K562 (cell line): Measurements from ENCODE around the gene IFT52. TPM values are rescaled to one million over a fixed set of nuclear protein-coding genes. Genes with fewer than 3 reads are reported as not detected.

Source experiments
- HOXB6 ChIP-seq: fragments of 250-450 bp; sonication (Bioruptor Pico); IDR thresholded peaks from 2 replicates; pipeline ENCODE4 v1.5.1; 2022; ENCODE audit warnings: mild to moderate bottlenecking, borderline replicate concordance
- NFATC3 ChIP-seq: fragments of 450-650 bp; IDR thresholded peaks from 2 replicates; pipeline ENCODE4 v1.6.1; 2017; ENCODE audit warnings: mild to moderate bottlenecking
- PHF21A ChIP-seq: fragments of 450-650 bp; IDR thresholded peaks from 2 replicates; pipeline ENCODE4 v1.6.1; 2017; ENCODE audit warnings: low read depth, borderline replicate concordance
- POLR2AphosphoS5 ChIP-seq: IDR thresholded peaks from 2 replicates; pipeline ENCODE4 v1.6.1; 2011; ENCODE audit warnings: mild to moderate bottlenecking, low read depth, low read length, moderate library complexity; ENCODE audit not compliant: control insufficient read depth, insufficient read depth
- SRSF9 ChIP-seq: fragments of 200-400 bp; formaldehyde crosslinking; IDR thresholded peaks from 2 replicates; pipeline ENCODE4 v1.6.1; 2017; ENCODE audit warnings: low read depth, low read length, borderline replicate concordance
- TRIM28 ChIP-seq: fragments of 450-650 bp; IDR thresholded peaks from 2 replicates; pipeline ENCODE4 v1.6.1; 2017
- ZC3H4 ChIP-seq: sonication (generic); formaldehyde crosslinking; IDR thresholded peaks from 2 replicates; pipeline ENCODE4 v1.9.0; 2021; ENCODE audit warnings: missing genetic modification reagents, borderline replicate concordance
- ZEB2 ChIP-seq: fragments of 450-650 bp; IDR thresholded peaks from 2 replicates; pipeline ENCODE4 v1.6.1; 2016
- ZFX ChIP-seq: sonication (generic); formaldehyde crosslinking; IDR thresholded peaks from 2 replicates; pipeline ENCODE4 v1.8.0; 2022; ENCODE audit warnings: mild to moderate bottlenecking, missing genetic modification reagents, moderate library complexity
- ZNF165 ChIP-seq: fragments of 250-450 bp; sonication (Bioruptor Pico); IDR thresholded peaks from 2 replicates; pipeline ENCODE4 v1.4.0; 2020; ENCODE audit warnings: borderline replicate concordance
- ZNF586 ChIP-seq: fragments of 450-650 bp; formaldehyde crosslinking; conservative IDR thresholded peaks from 2 replicates; pipeline ENCODE4 v1.4.0; 2020; ENCODE audit warnings: mild to moderate bottlenecking, moderate library complexity
- ZNF644 ChIP-seq: fragments of 200-800 bp; sonication (Bioruptor generic); IDR thresholded peaks from 2 replicates; pipeline ENCODE4 v1.6.1; 2016; ENCODE audit warnings: low read depth, missing genetic modification characterization, missing compliant biosample characterization
- ZNF707 ChIP-seq: fragments of 250-450 bp; sonication (Bioruptor Pico); conservative IDR thresholded peaks from 2 replicates; pipeline ENCODE4 v1.8.0; 2022; ENCODE audit warnings: inconsistent platforms, mild to moderate bottlenecking, moderate library complexity
- polyA plus RNA-seq, 8 experiments: library from polyadenylated mRNA; depleted of rRNA in 4 of 8; stranded (reverse) in 5 of 8; unstranded in 3 of 8; fragments of >200 nt; fragmentation: Nextera tagmentation in 2 of 8; fragmentation: Illumina TruSeq in 1 of 8; extraction: Ambion mirVana in 2 of 8; extraction: Trizol in 1 of 8; gene quantifications; 2 replicates each; pipeline versions ENCODE4 v1.2.1 to v1.2.3, GENCODE V29; 2011 to 2014; ENCODE audit warnings: inconsistent platforms in 1 of 8, missing spikeins in 1 of 8
- total RNA-seq, 7 experiments: library from RNA; depleted of rRNA in 6 of 7; stranded (reverse); fragments of >200 nt in 6 of 7; fragmentation: Illumina TruSeq in 2 of 7; extraction: Trizol in 2 of 7; gene quantifications; 2 replicates each; pipeline versions ENCODE4 v1.2.1 to v1.2.3, GENCODE V29; 2011 to 2021; ENCODE audit warnings: low replicate concordance in 1 of 7
- TF ChIP-seq, protein P1 (sequence below), 2 experiments: fragments of 250-450 bp in 1 of 2; fragments of 450-650 bp in 1 of 2; sonication (Bioruptor Pico) in 1 of 2; IDR thresholded peaks; 2 replicates each; pipeline versions ENCODE4 v1.6.1 to v1.8.0; 2016 to 2021; ENCODE audit warnings: mild to moderate bottlenecking in 2 of 2, moderate library complexity in 2 of 2, missing compliant biosample characterization in 1 of 2, missing genetic modification characterization in 1 of 2
- TF ChIP-seq, protein P2 (sequence below), 2 experiments: fragments of 200-800 bp in 1 of 2; sonication (Bioruptor generic) in 1 of 2; sonication (generic) in 1 of 2; formaldehyde crosslinking in 1 of 2; IDR thresholded peaks in 1 of 2; conservative IDR thresholded peaks in 1 of 2; 2 replicates each; pipeline versions ENCODE4 v1.5.0 to v1.6.1; 2016 to 2020; ENCODE audit warnings: missing compliant biosample characterization in 1 of 2, missing genetic modification characterization in 1 of 2, missing genetic modification reagents in 1 of 2
- TF ChIP-seq, protein P3 (sequence below): fragments of 450-650 bp; IDR thresholded peaks from 2 replicates; pipeline ENCODE4 v1.6.1; 2016; ENCODE audit warnings: missing biosample characterization, missing genetic modification characterization
- TF ChIP-seq, protein P4 (sequence below): fragments of 250-450 bp; sonication (Bioruptor Pico); IDR thresholded peaks from 2 replicates; pipeline ENCODE4 v1.8.0; 2022; ENCODE audit warnings: moderate library complexity, mild to moderate bottlenecking, inconsistent platforms
- TF ChIP-seq, protein P5 (sequence below), 3 experiments: fragments of 200-800 bp in 1 of 3; fragments of 250-450 bp in 1 of 3; fragments of 450-650 bp in 1 of 3; sonication (Bioruptor Pico) in 1 of 3; sonication (Bioruptor generic) in 1 of 3; formaldehyde crosslinking in 1 of 3; IDR thresholded peaks; 2 replicates each; pipeline versions ENCODE4 v1.6.1 to v1.8.0; 2016 to 2022; ENCODE audit warnings: mild to moderate bottlenecking in 2 of 3, missing genetic modification characterization in 2 of 3, missing compliant biosample characterization in 1 of 3, moderate library complexity in 1 of 3

IFT52 gene
- total and polyA plus RNA-seq, 9 of the 15 experiments (the other 6 are each of a cell fraction or from before 2014, with no cell fraction given), result 11.0 to 31.4 (median 20.4) TPM

DNA sequence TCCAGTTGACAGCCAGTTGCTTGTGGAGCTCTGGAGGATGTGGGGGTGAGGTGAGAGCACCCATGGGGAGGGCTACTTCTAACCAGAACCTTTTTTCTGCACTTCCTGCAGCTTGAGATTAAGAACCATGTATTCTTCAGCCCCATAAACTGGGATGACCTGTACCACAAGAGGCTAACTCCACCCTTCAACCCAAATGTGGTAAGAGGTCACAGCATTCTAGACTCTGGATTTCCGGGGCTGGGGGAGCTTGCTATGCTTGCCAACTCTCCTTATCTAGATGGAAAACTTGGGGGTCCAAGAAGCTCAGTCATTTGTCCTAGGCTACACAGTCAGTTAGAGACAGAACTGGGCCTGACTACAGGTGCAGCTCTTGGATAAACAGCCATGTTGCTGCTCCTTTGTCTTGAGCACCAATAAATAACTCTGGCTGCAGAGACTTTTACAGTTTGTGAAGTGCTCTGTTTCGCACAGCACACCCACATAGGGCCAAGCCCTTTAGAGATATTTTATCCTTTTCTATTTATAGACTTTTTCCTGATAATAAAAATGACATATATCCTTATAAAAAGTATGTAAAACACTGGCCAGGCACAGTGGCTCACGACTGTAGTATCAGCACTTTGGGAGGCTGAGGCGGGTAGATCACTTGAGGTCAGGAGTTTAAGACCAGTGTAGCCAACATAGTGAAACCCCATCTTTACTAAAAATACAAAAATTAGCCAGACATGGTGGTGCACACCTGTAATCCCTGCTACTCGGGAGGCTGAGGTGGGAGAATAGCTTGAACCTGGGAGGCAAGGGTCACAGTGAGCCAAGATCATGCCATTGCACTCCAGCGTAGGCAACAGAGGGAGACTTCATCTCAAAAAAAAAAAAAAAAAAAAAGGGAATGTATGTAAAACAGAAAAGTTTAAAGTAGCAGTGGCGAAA, 10.6 kb upstream of the IFT52 start (continued):
- TF ChIP-seq ZNF165 (CRISPR knock-in tag) (no peak), POLR2AphosphoS5 (peak; percentile 20; the same call in 1 of the 2 replicates), ZNF644 (no peak), ZC3H4 (CRISPR knock-in tag) (no peak), ZFX (CRISPR knock-in tag) (no peak), SRSF9 (no peak), ZNF707 (no peak), PHF21A (no peak), ZEB2 (no peak), TRIM28 (no peak), ZNF586 (CRISPR knock-in tag) (no peak), NFATC3 (no peak), HOXB6 (CRISPR knock-in tag) (no peak)
- TF ChIP-seq, protein P1, sequence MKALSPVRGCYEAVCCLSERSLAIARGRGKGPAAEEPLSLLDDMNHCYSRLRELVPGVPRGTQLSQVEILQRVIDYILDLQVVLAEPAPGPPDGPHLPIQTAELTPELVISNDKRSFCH (CRISPR knock-in tag; IDR thresholded peaks at IDR 0.05), result no peak
- TF ChIP-seq, protein P1 (tag; IDR thresholded peaks at IDR 0.05), result no peak
- TF ChIP-seq, protein P2, sequence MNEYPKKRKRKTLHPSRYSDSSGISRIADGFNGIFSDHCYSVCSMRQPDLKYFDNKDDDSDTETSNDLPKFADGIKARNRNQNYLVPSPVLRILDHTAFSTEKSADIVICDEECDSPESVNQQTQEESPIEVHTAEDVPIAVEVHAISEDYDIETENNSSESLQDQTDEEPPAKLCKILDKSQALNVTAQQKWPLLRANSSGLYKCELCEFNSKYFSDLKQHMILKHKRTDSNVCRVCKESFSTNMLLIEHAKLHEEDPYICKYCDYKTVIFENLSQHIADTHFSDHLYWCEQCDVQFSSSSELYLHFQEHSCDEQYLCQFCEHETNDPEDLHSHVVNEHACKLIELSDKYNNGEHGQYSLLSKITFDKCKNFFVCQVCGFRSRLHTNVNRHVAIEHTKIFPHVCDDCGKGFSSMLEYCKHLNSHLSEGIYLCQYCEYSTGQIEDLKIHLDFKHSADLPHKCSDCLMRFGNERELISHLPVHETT (CRISPR knock-in tag; conservative IDR thresholded peaks at IDR 0.05 in 1 of 2, IDR thresholded peaks at IDR 0.05 in 1 of 2), result no peak
- TF ChIP-seq, protein P3, sequence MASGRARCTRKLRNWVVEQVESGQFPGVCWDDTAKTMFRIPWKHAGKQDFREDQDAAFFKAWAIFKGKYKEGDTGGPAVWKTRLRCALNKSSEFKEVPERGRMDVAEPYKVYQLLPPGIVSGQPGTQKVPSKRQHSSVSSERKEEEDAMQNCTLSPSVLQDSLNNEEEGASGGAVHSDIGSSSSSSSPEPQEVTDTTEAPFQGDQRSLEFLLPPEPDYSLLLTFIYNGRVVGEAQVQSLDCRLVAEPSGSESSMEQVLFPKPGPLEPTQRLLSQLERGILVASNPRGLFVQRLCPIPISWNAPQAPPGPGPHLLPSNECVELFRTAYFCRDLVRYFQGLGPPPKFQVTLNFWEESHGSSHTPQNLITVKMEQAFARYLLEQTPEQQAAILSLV (tag), result no peak
- TF ChIP-seq, protein P4, sequence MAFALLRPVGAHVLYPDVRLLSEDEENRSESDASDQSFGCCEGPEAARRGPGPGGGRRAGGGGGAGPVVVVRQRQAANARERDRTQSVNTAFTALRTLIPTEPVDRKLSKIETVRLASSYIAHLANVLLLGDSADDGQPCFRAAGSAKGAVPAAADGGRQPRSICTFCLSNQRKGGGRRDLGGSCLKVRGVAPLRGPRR, result no peak
- TF ChIP-seq, protein P5, sequence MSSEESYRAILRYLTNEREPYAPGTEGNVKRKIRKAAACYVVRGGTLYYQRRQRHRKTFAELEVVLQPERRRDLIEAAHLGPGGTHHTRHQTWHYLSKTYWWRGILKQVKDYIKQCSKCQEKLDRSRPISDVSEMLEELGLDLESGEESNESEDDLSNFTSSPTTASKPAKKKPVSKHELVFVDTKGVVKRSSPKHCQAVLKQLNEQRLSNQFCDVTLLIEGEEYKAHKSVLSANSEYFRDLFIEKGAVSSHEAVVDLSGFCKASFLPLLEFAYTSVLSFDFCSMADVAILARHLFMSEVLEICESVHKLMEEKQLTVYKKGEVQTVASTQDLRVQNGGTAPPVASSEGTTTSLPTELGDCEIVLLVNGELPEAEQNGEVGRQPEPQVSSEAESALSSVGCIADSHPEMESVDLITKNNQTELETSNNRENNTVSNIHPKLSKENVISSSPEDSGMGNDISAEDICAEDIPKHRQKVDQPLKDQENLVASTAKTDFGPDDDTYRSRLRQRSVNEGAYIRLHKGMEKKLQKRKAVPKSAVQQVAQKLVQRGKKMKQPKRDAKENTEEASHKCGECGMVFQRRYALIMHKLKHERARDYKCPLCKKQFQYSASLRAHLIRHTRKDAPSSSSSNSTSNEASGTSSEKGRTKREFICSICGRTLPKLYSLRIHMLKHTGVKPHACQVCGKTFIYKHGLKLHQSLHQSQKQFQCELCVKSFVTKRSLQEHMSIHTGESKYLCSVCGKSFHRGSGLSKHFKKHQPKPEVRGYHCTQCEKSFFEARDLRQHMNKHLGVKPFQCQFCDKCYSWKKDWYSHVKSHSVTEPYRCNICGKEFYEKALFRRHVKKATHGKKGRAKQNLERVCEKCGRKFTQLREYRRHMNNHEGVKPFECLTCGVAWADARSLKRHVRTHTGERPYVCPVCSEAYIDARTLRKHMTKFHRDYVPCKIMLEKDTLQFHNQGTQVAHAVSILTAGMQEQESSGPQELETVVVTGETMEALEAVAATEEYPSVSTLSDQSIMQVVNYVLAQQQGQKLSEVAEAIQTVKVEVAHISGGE (CRISPR knock-in tag; IDR thresholded peaks at IDR 0.05), result no peak
